C4-2B (cell line): ENCODE results near the gene SMAD1.

Experiments used
- H3K27ac ChIP-seq: fragments of 450-650 bp; 2 replicates; pipeline ENCODE4 v1.5.1; 2017
- ZFX ChIP-seq: fragments of 450-650 bp; IDR thresholded peaks from 2 replicates; pipeline ENCODE4 v1.6.1; 2017
- TF ChIP-seq, protein P1 (sequence below): fragments of 450-650 bp; conservative IDR thresholded peaks from 2 replicates; pipeline ENCODE4 v1.5.1; 2017; ENCODE audit warnings: mild to moderate bottlenecking

SMAD1 gene

DNA sequence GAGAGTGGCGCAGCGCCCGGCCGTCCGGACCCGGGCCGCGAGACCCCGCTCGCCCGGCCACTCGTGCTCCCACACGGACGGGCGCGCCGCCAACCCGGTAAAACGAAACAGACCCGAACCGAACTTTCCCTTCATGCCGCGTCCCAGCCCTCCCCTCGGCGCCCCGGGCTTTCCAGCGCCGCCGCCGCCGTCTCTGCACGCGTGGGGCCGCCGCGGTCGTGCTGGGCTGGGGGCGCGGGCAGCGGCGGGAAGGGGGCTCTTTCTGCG lies 222 bp downstream of the SMAD1 start:
- H3K27ac ChIP-seq, result peak overlapping the region; percentile 99

DNA sequence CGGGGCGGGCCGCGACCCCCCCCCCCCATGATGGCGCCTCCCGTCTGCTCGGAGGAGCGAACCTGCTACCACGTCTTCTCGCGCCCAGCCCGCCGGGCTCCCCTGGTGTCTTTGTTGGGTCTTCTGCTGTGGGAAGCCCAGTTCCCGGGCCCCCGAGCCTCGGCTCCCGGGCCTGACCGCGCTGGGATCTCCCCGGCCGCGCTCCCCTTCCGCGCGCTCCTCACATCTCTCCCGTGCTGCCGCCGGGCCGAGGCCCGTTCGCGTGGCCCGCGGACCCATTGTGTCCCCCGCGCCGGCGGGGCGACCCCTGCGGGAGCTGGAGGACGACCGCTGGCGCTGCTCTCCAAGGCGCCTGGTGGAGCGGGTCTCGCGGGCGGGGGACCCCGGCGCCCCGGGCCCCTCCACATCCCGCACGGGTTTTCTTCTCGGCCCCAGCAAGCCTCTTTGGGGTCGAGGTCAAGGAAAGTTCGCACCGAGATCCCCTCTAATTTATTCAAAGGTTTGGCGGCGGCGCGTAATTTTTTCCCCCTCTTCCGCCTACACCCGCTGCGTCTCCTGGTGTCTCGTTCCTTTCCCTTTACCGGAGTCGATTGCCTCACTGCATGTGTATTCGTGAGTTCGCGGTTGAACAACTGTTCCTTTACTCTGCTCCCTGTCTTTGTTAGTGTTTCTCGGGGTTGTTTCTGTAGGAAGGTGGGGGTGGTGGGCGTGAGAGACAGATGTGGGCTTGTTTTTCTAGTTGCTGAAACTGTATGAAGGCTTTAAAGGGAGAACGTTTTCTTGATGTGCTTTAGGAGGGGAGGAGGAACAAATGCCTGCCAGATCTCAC lies 770 bp downstream of the SMAD1 start:
- peak overlapping the region; percentile 99 for H3K27ac ChIP-seq

More for the DNA sequence above, 222 bp downstream of the SMAD1 start:
- TF ChIP-seq, protein P1, sequence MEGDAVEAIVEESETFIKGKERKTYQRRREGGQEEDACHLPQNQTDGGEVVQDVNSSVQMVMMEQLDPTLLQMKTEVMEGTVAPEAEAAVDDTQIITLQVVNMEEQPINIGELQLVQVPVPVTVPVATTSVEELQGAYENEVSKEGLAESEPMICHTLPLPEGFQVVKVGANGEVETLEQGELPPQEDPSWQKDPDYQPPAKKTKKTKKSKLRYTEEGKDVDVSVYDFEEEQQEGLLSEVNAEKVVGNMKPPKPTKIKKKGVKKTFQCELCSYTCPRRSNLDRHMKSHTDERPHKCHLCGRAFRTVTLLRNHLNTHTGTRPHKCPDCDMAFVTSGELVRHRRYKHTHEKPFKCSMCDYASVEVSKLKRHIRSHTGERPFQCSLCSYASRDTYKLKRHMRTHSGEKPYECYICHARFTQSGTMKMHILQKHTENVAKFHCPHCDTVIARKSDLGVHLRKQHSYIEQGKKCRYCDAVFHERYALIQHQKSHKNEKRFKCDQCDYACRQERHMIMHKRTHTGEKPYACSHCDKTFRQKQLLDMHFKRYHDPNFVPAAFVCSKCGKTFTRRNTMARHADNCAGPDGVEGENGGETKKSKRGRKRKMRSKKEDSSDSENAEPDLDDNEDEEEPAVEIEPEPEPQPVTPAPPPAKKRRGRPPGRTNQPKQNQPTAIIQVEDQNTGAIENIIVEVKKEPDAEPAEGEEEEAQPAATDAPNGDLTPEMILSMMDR, result no peak
- TF ChIP-seq ZFX, result no peak

DNA sequence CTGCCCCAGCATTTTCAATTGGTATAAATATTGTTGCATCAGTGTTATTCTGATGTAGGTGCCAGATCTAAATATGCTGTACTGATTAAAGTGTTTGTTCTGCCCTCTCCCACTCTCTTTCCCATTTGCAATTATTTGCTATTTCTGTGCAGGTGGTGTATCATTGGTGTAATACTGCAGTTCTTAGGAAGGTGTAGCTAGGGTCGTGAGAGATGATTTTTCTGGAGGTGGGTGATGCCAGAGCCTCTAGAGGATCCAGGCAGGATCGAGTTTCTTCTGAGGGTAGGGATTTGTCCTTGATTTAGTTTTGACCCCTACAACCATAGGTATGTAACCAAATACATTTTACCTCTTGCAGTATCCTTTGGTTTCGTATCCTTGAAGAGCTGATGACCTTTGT lies 1.9 kb downstream of the SMAD1 start:
- no peak overlapping the region for H3K27ac ChIP-seq
- TF ChIP-seq, protein P1, result no peak
- TF ChIP-seq ZFX, result no peak

More for the DNA sequence above, 770 bp downstream of the SMAD1 start:
- TF ChIP-seq, protein P1, result no peak
- TF ChIP-seq ZFX, result peak; percentile 71

DNA sequence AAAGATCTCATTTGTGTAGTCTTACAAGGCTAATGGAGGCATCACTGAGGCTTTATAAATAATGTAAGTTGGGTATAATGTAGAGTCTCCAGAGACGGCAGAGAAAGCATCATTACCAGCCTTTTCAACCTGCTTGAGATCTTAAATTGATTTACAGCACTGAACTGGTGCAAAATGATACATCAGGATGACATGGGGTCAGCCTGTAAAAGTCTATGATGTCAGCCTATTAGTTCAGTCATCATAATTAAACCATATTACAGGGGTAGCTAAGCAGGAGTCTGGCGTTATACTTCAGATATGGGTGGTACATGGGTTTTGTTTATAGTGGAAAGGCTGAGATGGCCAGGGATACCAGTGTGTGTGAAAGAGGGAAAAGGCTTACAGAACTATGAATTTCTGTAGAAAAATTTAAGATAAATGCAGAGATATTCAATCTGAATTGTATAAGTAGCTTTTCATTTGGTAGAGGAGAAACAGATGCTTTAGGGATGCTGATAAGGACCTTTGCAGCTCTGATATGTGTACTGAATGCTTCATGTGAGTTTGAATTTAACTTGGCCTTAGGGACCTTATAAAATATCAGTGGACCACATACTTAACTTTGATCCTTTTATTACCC lies 2.7 kb downstream of the SMAD1 start:
- TF ChIP-seq, protein P1, result no peak
- no peak for TF ChIP-seq ZFX
- H3K27ac ChIP-seq, result no peak overlapping the region

DNA sequence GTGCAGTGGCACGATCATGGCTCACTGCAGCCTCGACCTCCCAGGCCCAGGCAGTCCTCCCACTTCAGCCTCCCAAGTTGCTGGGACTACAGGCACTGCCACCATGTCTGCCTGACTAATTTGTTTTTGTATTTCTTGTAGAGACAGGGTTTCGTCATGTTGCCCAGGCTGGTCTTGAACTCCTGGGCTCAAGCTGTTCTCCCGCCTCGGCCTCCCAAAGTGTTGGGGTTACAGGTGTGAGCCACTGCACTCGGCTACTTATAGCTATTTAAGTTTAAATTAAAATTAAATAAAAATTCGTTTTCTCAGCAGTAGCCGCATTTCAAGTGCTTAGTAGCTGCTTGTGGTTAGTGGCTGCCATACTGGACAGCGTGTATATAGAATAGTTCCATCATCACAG lies 3.5 kb downstream of the SMAD1 start:
- no peak for TF ChIP-seq ZFX
- H3K27ac ChIP-seq, result no peak overlapping the region

DNA sequence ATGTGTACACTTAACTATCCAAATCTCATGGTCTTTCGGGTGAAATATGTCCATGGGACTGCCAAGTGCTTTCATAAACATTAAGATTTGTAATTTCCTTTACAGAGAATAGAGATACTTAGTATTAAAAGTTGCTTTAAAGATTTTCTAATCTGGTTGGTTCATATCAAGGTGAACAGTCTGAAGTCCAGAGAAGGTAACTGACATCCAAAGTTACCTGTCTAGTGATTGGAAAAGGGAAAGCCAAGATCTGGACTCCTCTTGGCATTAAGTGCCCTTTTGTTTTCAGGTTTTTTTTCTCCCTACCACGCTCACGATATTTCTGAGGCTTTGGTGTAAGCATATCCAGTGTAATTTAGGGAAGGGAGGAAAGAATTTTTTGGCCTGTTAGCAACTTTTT lies 5.0 kb downstream of the SMAD1 start:
- no peak for TF ChIP-seq ZFX
- TF ChIP-seq, protein P1, result no peak
- no peak overlapping the region for H3K27ac ChIP-seq

DNA sequence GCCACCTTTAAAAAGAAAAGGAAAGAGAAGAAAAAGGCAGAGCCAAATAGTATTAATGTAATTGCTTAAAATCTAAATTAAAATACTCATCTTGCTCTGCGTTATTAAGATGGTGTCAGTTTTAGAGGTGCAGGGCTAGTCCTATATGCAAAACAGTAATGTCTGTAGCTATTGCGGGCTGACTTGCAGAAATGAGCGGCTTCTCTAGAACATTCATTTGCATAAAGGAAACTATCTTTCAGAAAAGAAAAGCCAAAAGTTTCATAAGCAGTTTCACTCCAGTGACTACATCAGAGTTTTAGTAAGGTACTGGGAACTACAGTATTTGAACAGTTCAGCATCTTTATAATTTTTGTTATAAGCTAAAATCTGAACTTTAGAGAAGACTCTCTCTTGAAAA lies 6.0 kb downstream of the SMAD1 start:
- TF ChIP-seq, protein P1, result no peak
- H3K27ac ChIP-seq, result no peak overlapping the region

DNA sequence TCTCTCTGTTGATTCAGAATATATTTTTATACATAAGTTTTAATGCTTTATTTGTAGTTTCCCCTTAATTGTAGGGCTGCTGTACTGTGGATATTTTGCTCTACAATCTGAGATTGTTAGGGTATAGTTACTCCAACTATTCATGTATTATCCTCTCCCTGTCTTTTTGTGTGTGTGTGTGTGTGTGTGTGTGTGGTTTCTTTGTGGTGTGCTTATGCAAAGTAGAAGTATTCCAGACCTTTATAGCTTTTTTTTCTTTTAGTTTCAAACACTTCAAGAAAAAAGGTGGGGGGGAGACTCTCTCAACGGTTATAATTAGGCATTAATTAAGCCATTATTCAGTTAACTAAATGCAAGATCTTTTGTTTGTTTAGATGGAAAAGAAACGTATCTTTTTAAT lies 6.7 kb downstream of the SMAD1 start:
- no peak overlapping the region for H3K27ac ChIP-seq
- TF ChIP-seq, protein P1, result no peak
- no peak for TF ChIP-seq ZFX
